Activated CD8-positive, alpha-beta memory T cell treated with anti-CD3 and anti-CD28 coated beads, Interleukin-2, amount 50 U/mL, for 1 hour (primary cell): ENCODE data around the gene SLC25A36.
"Not testable (repeated sequence)": the region's sequence is repeated elsewhere in the genome, so short reads cannot be mapped to it uniquely, and the experiment has no call there.

Experiments
- DNase-seq: peaks from one replicate; pipeline ENCODE4 v3.0.0-alpha.2; 2020; ENCODE audit errors: extremely low read depth

SLC25A36 gene

GRCh38 chr3:140994861-140995260 lies 53.2 kb downstream of the SLC25A36 start:
- DNase-seq, result not testable (repeated sequence)

- no peak for DNase-seq
Measured at GRCh38 chr3:140995881-140996280, 54.2 kb downstream of the SLC25A36 start.

- DNase-seq, result no peak
Measured at GRCh38 chr3:141000027-141000663, 58.5 kb downstream of the SLC25A36 start.

- no peak for DNase-seq
Measured at GRCh38 chr3:141000686-141001085, 59.0 kb downstream of the SLC25A36 start.

- no peak for DNase-seq
Measured at GRCh38 chr3:141006344-141006743, 64.7 kb downstream of the SLC25A36 start.

GRCh38 chr3:141009496-141009895 lies 67.9 kb downstream of the SLC25A36 start:
- no peak for DNase-seq

GRCh38 chr3:141011232-141011996 lies 69.8 kb downstream of the SLC25A36 start:
- DNase-seq, result peak; percentile 18

- DNase-seq, result no peak
Measured at GRCh38 chr3:141011997-141012262, 70.3 kb downstream of the SLC25A36 start.

- DNase-seq, result no peak
Measured at GRCh38 chr3:141012571-141012970, 70.9 kb downstream of the SLC25A36 start.

- no peak for DNase-seq
Measured at GRCh38 chr3:141015481-141015880, 73.8 kb downstream of the SLC25A36 start.

GRCh38 chr3:141017366-141018322 lies 76.0 kb downstream of the SLC25A36 start:
- not testable (repeated sequence) for DNase-seq

- DNase-seq, result no peak
Measured at GRCh38 chr3:141019244-141019643, 77.6 kb downstream of the SLC25A36 start.

GRCh38 chr3:141020143-141020830 lies 78.7 kb downstream of the SLC25A36 start:
- no peak for DNase-seq

GRCh38 chr3:141021261-141021660 lies 79.6 kb downstream of the SLC25A36 start:
- DNase-seq, result no peak
